ENCODE data around the gene SHISA8.

GRCh38 chr22:41876675-41877074, 38.2 kb downstream of the SHISA8 start:
- TF ChIP-seq, protein P1, sequence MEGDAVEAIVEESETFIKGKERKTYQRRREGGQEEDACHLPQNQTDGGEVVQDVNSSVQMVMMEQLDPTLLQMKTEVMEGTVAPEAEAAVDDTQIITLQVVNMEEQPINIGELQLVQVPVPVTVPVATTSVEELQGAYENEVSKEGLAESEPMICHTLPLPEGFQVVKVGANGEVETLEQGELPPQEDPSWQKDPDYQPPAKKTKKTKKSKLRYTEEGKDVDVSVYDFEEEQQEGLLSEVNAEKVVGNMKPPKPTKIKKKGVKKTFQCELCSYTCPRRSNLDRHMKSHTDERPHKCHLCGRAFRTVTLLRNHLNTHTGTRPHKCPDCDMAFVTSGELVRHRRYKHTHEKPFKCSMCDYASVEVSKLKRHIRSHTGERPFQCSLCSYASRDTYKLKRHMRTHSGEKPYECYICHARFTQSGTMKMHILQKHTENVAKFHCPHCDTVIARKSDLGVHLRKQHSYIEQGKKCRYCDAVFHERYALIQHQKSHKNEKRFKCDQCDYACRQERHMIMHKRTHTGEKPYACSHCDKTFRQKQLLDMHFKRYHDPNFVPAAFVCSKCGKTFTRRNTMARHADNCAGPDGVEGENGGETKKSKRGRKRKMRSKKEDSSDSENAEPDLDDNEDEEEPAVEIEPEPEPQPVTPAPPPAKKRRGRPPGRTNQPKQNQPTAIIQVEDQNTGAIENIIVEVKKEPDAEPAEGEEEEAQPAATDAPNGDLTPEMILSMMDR (IDR thresholded peaks at IDR 0.05; ENCODE audit: borderline replicate concordance, extremely low read depth, low read length, poor library complexity, severe bottlenecking): no peak
- no peak for TF ChIP-seq EZH2 (IDR thresholded peaks at IDR 0.05; ENCODE audit: borderline replicate concordance, low read depth, low read length, severe bottlenecking)

All from DND-41 (cell line).